Myocyte (in vitro differentiated cells): ENCODE measurements around the gene CSNK2B. TPM values are rescaled to one million over a fixed set of nuclear protein-coding genes. Genes with fewer than 3 reads are reported as not detected.
"Not testable (repeated sequence)": the region's sequence is repeated elsewhere in the genome, so short reads cannot be mapped to it uniquely, and the experiment has no call there.

ENCODE experiments used
- DNase-seq: peaks from one replicate; pipeline ENCODE4 v3.0.0-alpha.2; 2012; ENCODE audit warnings: low read depth
- total RNA-seq: library from RNA; depleted of rRNA; stranded (reverse); fragments of >200 nt; gene quantifications from 2 replicates; pipeline ENCODE4 v1.2.3, GENCODE V29; 2014

Gene CSNK2B
- total RNA-seq, 1 donor from 2014 or later: 211 TPM

GRCh38 chr6:31687860-31688693 lies 22.2 kb downstream of the CSNK2B start:
- peak; percentile 16 for DNase-seq

GRCh38 chr6:31689249-31690110 lies 23.6 kb downstream of the CSNK2B start:
- DNase-seq: peak; percentile 7

GRCh38 chr6:31690231-31691077 lies 24.6 kb downstream of the CSNK2B start:
- no peak for DNase-seq

- no peak for DNase-seq
Measured at GRCh38 chr6:31691078-31691463, 25.2 kb downstream of the CSNK2B start.

- DNase-seq: no peak
Measured at GRCh38 chr6:31691564-31692108, 25.8 kb downstream of the CSNK2B start.

- DNase-seq: no peak
Measured at GRCh38 chr6:31692353-31692752, 26.5 kb downstream of the CSNK2B start.

GRCh38 chr6:31692886-31693285 lies 27.0 kb downstream of the CSNK2B start:
- DNase-seq: no peak

GRCh38 chr6:31693535-31693934 lies 27.7 kb downstream of the CSNK2B start:
- no peak for DNase-seq

- no peak for DNase-seq
Measured at GRCh38 chr6:31697555-31697954, 31.7 kb downstream of the CSNK2B start.

- no peak for DNase-seq
Measured at GRCh38 chr6:31700740-31701401, 35.0 kb downstream of the CSNK2B start.

- peak; percentile 83 for DNase-seq
Measured at GRCh38 chr6:31701666-31702404, 36.0 kb downstream of the CSNK2B start.

- no peak for DNase-seq
Measured at GRCh38 chr6:31702405-31702818, 36.5 kb downstream of the CSNK2B start.

GRCh38 chr6:31702819-31703716 lies 37.2 kb downstream of the CSNK2B start, which contains the start of gene ABHD16A:
TSS of gene ABHD16A (minus strand) at chr6:31703324. CDS start at chr6:31703281, 43 bp downstream.
- DNase-seq: peak; percentile 98

- no peak for DNase-seq
Measured at GRCh38 chr6:31705931-31706330, 40.1 kb downstream of the CSNK2B start.

GRCh38 chr6:31706599-31706998 lies 40.7 kb downstream of the CSNK2B start, which contains the start of gene LY6G6F:
TSS of gene LY6G6F (plus strand) at chr6:31706866. CDS start at chr6:31706907, 41 bp downstream.
- DNase-seq: no peak

- no peak for DNase-seq
Measured at GRCh38 chr6:31707701-31708100, 41.8 kb downstream of the CSNK2B start.

GRCh38 chr6:31708224-31708623 lies 42.3 kb downstream of the CSNK2B start:
- DNase-seq: no peak

- not testable (repeated sequence) for DNase-seq
Measured at GRCh38 chr6:31709157-31709556, 43.3 kb downstream of the CSNK2B start.
